Activated naive CD8-positive, alpha-beta T cell treated with anti-CD3 and anti-CD28 coated beads, Interleukin-2, amount 50 U/mL, for 16 hours (primary cell): Measurements from ENCODE around the gene RBX1.
"Not testable (repeated sequence)": the region's sequence is repeated elsewhere in the genome, so short reads cannot be mapped to it uniquely, and the experiment has no call there.

Source experiments
- DNase-seq: peaks from one replicate; pipeline ENCODE4 v3.0.0-alpha.2; 2020; ENCODE audit warnings: low read depth, low spot score

Gene RBX1

DNA sequence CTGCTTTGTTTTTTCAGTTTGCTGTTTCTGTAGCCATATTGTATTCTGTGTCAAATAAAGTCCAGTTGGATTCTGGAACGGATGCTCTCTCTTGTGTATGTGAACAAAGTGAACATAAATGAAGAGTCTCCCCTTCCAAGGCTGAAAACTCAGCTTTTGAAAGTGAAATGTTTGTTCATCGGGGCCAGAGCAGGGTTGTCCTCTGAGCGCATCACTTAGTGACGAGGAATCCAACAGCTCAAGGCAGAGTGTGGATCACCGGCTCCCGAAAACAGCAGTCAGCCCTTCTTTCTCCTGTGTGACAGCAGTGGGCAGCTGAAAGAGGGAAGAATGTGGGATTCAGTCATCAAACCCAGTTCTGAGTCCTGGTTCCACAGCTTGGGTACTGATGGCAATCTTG is 21.4 kb downstream of the RBX1 start:
- DNase-seq, result no peak

DNA sequence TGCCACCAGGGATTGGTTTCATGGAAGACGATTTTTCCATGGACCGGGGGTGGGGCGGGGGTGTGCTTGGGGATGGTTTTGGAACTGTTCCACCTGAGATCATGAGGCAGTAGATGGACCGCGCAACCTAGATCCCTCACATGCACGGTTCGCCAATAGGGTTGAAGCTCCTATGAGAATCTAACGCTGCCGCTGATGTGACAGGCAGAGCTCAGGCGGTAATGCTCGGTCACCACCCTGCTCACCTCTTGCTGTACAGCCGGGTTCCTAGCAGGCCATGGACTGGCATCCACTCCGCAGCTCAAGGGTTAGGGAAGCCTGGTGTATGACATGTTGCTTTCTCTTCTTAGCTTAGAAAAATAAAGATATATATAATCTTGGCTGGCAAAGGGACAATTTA is 22.0 kb downstream of the RBX1 start:
- DNase-seq, result no peak

DNA sequence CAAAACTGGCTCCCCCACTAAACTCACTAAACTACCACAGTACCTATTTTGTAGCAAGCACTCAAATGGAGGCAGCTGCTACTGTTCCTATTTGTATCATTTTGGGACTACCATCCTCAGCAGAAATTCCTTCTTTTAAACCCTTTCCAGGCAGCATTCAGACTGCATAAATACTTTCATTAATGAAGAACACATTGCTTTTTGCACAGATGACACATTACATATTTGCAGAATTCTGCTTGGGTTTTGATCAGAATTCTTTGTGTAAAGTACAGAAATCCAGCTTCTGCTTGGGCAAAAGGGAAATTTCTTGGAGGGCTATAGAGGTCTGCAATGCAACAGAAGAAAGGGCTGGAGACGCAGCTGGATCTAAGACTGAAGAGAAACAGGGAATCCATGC is 24.2 kb downstream of the RBX1 start:
- DNase-seq, result no peak

DNA sequence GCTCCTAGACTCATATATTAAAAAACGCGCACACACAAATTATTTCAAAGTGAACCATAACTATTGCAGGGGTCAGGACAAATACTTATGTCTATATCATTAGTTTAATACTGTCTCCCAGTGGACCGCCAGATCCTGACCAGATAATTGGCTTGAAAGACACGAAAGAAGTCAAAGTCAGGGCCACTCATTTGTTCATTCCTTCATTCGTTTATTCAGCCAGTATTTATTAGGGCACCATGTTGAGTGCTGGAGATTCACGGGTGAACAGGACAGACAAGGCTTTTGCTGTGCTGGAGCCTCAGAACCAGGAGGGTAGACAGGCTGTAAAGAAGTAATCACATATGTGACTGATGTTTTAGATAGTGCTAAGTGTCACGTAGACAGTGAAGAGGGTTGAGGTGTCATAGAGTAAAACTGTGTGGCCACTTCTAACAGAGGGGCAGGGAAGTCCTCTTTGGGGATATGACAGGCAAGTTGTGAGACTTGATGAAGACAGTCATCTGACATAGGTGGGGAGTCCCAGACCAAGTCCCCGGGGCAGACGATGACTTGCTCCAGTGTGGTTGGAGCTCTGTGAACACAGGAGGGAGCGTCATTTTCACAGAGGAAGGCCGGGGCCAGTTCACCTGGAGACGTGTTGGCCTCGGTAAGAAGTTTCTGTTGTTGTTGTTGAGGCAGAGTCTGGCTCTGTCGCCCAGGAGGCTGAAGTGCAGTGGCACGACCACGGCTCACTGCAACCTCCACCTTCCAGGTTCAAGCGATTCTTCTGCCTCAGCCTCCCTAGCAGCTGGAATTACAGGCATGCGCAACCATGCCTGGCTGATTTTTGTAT is 25.9 kb downstream of the RBX1 start:
- no peak for DNase-seq

DNA sequence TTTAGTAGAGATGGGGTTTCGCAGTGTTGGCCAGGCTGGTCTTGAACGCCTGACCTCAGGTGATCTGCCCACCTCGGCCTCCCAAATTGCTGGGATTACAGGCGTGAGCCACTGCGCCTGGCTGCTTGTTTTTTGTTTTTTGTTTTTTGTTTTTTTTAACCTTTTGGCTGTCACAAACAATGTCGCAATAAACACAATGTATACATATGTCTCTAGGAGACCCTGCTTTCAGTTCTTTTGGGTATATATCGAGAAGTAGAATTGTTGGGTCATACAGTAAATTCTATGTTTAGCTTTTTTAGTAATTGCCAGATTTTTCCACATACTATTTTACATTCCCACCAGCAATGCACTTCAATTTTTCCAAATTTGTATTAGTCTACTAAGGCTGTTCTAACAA is 28.0 kb downstream of the RBX1 start:
- DNase-seq, result no peak

DNA sequence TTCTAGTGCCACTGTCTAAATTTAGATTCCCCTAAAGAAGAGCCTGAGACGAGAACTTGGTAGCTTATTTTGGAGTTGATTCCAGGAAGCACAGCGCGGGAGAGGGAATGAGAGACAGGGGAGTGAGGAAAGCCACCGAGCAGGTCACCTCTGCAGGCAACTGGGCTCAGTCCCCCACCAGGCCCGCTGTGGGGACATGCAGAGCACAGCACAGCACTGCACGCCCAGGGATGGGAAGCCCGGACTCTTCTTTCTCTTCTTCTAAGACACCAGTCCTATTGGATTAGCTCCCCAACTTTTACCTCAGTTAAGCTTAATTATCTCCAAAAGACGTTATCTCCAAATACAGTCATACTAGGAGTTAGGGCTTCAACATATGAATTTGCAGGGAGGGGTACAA is 28.7 kb downstream of the RBX1 start:
- DNase-seq, result no peak

DNA sequence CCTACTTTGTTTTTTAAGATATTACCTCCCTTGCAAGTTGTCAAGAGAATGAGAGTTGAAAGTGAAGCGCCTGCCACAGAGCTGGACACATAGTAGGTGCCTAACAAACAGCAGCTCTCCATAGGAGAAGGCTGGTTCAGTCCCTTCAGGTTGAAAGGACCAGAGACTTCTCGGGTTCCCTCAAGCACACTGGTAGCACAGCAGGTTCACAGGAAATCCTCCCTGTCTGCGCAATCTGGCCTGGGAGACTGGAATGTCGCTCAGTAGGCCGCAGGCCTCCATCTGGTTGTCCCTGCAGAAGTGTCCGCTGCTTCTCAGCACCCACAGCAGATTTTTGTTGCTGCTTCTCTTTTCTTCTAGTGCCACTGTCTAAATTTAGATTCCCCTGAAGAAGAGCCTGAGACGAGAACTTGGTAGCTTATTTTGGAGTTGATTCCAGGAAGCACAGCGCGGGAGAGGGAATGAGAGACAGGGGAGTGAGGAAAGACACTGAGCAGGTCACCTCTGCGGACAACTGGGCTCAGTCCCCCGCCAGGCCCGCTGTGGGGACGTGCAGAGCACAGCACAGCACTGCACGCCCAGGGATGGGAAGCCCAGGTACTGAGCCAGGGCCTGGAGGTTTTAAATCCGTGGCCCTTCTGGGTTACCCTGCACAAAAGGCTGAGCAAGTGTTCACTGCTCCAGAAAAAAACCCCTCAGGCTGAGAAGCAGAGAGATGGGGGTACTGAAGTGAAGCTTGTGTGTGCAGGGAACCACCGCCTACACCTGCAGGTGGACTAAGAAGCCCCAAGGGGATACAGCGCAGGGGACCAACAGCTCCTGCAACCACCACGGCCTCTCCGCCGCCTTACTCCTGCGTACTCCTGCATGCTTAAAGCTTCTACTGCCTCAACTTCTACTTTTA is 31.6 kb downstream of the RBX1 start:
- DNase-seq, result no peak

DNA sequence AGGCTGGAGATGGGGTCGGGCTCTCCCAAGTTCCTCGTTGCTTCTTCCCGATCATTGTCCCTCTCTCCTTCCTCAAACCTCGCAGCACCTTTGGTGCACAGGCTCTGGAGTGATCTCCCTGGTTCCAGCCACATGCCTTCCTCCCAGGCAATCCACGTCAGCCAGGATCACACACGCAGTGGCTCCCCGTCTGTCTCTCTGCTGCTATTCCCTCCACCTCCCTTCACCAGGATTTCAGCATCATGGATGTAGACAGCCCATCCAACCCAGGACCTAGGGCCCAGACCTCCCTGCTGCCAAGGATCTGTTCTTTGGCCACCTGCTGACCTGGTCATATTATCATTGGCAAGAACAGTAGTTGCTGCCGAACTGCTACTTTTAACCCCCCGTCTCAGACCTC is 40.1 kb downstream of the RBX1 start:
- DNase-seq, result no peak

DNA sequence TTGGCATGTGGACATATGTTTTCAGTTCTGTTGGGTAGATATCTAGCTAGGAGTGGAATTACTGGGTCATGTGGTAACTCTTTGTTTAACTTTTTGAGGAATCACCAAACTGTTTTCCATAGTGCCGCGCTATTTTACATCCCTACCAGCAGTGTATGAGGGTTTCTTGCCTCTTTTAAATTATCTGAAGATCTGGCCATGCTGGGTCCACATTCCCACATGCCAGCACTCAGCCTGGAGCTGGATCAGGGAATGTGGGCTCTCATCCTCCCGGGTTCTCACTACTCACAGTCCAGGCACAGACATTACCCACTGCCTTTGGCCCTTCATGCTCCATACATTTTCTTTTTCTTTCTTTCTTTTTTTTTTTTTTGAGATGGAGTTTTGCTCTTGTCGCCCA is 44.6 kb downstream of the RBX1 start:
- no peak for DNase-seq

DNA sequence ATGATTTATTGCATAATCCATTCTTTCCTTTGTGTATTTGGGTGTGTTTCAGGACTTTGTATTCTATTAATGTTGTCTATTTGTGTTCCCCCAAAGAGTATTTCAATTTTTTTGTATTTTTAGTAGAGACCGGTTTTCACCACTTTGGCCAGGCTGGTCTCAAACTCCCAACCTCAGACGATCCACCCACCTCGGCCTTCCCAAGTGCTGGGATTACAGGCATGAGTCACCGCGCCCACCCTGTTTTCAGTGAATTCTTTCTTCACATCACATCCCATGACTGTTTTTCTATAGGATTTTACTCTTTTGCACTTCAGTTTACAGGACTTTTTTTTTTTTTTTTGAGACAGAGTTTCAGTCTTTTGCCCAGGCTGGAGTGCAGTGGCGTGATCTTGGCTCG is 46.3 kb downstream of the RBX1 start:
- DNase-seq, result no peak

DNA sequence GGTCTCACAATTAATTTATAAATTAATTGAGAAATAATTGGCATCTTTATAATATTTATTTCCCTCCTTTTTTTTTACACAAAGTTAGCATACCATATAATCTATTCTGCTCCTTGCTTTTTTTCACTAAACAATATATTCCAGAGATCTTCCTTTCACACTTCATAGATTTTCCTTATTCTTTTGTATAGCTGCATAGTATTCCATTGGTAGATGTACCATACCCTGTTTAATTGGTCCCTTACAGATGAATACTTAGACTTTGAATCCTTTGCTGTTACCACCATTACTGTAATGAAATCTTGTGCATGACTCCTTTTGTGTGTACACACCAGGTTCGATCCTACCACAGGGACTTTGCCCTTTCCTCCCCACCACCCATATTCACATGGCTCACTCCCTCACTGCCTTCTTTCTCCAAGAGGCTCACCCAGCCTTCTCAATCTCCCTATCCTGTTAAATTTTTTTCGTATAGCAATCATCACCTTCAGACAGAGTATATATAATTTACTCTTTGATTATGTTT is 48.9 kb downstream of the RBX1 start:
- DNase-seq, result no peak

DNA sequence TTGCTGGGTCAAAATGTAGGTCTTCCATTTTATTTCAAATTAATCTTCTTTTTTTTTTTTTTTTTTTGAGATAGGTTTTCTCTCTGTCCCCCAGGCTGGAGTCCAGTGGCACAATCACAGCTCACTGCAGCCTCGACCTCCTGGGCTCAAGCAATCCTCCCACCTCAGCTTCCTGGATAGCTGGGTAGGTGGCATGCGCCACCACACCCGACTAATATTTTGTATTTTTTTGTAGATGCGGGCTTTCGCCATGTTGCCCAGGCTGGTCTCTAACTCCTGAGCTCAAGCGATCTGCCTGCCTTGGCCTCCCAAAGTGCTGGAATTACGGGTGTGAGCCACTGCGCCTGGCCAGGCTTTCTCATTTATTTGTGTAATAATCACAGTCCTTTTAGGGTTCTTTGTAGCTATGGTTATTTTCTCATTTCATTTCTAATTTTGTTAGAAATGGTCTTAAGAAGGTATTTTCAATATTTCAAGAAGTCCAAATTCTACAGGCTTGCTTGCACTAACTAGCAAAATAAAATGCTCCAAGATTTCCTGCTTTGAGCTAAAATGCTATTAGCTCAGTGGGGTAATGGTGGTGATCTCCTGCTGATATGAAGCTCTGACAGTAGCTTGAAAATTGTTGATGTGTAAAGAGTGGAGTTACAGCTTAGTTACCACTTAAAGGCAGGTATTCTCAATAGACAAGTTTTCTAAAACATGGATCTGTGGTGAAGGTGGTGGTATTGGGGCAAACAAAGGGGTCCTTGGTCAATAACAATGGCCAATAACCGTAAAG is 50.0 kb downstream of the RBX1 start:
- no peak for DNase-seq

DNA sequence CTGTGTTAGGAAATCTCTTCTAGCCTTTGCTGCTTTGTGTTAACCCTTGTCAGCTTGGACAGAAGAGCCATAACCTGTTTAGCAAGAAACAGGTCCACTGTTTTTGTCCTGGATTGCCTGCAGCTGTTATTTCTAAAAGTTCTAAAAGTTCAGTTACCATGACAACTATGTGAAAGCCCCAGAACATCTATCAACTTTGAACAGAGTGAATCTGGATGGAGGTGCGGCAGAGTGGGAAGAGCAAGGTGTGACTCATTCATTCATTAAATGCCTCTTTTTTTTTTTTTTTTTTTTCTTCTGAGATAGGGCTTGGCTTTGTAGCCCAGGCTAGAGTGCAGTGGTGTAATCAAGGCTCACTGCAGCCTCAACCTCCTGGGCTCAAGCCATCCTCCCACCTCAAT is 50.5 kb downstream of the RBX1 start:
- DNase-seq, result no peak

DNA sequence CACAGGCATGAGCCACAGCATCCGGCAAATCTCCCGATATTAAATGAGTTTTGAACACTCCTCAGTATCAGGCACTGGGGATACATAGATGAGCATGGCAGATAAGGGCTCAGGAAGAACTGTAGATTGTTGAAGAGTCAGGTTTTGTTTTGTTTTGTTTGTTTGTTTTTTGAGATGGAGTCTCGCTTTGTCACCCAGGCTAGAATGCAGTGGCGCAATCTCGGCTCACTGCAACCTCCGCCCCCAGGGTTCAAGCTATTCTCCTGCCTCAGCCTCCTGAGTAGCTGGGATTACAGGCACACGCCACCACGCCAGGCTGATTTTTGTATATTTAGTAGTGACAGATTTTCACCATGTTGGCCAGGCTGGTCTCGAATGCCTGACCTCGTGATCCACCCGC is 51.2 kb downstream of the RBX1 start:
- not testable (repeated sequence) for DNase-seq

DNA sequence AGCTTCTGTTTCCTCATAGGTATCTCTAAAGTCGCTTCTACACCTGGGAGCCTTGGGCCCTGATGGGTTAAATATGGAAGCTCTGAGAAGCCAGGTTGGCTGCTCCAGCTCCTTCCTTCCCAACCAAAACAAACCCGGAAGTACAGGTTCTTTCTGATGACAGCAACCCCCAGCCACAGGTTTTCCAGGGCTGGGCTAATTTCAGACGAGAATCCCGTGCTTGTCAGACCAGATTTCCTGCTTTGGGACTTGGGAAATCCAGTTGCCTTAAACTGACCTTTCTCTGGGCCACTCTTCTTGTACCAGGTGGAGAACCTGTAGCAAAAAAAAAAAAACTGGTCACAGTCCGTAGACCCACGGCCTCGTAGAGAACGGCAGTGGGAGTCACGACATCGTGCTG is 51.9 kb downstream of the RBX1 start:
- no peak for DNase-seq

DNA sequence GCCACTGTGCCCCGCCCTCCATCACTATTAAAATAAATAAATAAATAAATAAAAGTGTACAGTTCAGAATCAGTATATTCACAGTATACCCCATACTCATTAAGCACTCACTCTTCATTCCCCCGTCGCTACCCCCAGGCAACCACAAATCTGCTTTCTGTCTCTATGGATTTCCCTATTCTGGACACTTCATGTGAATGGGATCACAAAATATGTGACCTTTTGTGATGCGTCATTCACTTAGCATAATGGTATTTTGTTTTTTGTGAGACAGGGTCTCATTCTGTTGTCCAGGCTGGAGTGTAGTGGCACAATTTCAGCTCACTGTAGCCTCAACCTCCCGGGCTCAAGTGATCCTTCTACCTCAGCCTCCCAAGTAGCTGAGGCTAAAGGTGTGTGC is 52.8 kb downstream of the RBX1 start:
- DNase-seq, result no peak

DNA sequence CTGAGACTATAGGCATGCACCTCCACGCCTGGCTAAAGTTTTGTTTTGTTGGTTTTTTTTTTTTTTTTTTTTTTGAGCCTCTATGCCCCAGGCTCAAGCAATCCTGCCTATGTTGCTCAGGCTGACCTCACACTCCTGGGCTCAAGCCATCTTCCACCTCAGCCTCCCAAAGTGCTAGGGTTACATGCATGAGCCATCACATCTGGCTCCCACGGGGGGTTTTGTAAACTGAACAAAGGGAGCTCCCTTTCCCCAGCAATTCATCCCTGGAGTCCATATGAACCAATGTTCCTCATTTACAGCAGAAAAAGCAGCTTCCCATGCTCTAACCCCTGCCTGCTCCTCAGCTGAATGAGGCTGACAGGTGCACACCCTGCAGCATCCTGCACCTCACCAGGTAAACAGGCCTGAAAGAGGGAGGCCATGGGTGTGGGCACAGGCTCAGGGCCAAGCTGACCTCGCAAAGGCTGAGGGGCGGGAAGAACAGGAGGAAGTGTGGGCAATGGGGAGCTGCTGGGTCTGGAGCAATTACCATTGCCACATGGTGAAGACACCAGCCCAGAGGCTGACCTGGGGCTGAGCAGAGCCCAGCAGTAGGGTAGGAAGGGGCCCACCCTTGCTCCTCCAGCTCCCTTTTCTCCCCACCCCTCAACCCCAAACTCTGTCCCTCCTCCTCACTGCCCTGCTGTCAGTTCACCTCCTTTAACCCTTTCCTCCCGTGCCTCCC is 58.2 kb downstream of the RBX1 start:
- no peak for DNase-seq

DNA sequence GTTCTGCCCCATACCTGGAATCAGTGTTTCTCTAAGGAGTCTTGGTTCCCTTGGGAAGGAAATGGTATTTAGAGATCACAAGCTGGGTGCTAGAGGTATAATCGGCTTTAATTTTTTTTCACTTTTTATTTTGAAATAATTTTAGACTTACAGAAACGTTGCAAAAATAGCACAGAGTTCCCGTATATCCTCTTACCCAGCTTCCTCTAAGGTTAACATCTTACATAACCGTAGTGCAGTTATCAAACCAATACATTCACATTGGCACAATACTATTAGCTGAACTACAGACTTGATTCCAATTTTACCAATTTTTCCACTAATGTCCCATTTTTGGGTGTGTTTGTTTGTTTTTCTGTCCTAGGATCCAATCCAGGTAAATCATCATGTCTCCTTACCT is 63.8 kb downstream of the RBX1 start:
- no peak for DNase-seq

DNA sequence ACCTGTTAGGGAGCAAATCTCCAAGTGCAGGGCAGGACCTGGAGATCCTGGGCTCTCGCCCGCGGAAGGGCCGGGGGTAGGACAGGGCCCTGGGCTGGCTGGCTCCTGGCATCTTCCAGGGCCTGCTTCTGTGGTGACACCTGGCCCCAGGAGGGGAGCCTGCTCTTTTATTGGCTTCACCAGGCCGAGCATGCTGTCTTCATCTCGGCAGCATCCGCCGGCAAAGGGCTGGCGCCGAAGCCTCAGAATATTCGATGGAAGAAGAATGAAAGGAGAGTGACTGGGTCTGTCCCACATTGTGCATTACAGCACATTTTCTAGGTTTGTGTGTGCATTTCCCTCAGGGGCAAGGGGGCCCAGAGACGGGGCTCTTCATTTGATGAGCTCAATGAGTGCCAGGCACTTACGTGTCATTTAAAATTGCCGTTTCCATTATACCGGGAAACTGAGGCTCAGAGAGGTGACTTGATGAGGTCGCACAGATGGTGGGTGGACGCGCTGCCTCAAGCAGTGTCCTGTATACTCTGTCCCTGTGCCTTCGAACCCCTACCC is 70.0 kb downstream of the RBX1 start:
- no peak for DNase-seq

DNA sequence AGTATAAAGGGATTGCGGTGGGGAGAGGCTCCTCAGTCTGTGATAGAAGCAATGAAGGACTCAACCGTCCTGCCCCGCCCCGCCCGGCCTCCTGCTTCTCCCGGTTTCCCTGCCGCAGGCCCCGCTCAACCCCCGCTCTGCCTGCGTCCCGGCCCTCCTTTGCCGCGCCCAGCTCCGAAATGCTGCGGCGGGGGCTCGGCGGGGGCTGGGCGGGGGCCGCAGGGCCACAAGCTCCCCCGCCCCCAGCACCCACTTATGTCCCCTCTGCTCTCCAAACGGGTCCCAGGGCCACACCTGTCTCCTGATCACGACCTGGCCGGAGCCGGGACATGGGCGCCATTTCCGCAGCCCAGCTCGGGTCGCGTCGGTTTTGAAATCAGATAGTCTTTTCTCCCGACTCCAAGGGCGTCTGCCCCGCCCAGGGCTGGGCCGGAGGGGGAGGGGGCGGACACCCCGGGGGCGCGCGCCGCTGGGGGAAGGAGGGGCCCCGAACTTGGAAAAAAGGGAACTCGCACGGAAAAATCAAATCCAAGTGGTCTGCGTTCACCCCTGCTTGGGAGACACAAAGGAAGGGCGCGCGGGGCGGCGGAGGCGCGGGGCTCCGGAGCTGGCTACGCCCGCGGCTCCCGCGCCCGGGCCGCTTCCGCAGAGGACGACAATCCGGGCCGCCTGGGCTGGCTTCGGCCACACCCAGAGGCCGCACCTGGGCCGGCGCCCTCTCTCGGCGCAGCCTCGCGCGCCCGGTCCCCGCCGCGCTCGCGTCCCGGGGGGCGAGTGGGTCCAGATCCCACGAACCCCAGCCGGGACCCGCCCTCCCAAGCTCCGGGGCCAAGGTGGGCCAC is 70.7 kb downstream of the RBX1 start:
- peak; percentile 0 for DNase-seq
